HCT116 (cell line): ENCODE results near the gene HMX3. TPM values are rescaled to one million over a fixed set of nuclear protein-coding genes. Genes with fewer than 3 reads are reported as not detected.

ENCODE experiments used
- ATAC-seq: fragments of 200-7000 bp; cut with Tn5 transposase; 2 replicates; pipeline ENCODE4 v1.9.1; 2020; ENCODE audit warnings: mild to moderate bottlenecking, moderate library complexity
- BruUV-seq: library from RNA; stranded (reverse); fragments of 400-500 nt; replicated peaks from 2 replicates; lab custom pipeline; 2021; lab: Mats Ljungman, UMichigan
- CTCF ChIA-PET: fragments of 300-600 bp; sonication (Branson Sonifier 250); formaldehyde crosslinking; loops from one replicate; lab custom pipeline; 2021; ENCODE audit warnings: antibody characterized with exemption; lab: Charles Lee
- POLR2A ChIA-PET: fragments of 300-600, 350-600 bp; sonication (Branson Sonifier 250); formaldehyde crosslinking; loops from one replicate; lab custom pipeline; 2021; ENCODE audit warnings: antibody characterized with exemption; lab: Charles Lee
- RAD21 ChIA-PET, 2 experiments: fragments of 300-600 bp; sonication (Branson Sonifier 250); formaldehyde crosslinking; loops; one replicate each; lab custom pipeline; 2023; ENCODE audit warnings: low total read pairs in 2 of 2; ENCODE audit not compliant: uncharacterized antibody in 2 of 2, unreplicated experiment in 2 of 2, low non-redundant PET in 1 of 2; lab: Charles Lee
- DNase-seq: peaks from one replicate; pipeline ENCODE4 v3.0.0-alpha.2; 2010; ENCODE audit warnings: low read depth, low spot score
- H2AFZ ChIP-seq: fragments of 200-600 bp; shearing (Covaris generic), sonication (generic); 2 replicates; pipeline ENCODE4 v1.6.1; 2017; ENCODE audit warnings: low read depth, mixed run types, mixed read lengths, antibody characterized with exemption, low read length; ENCODE audit not compliant: poor library complexity, severe bottlenecking
- H3K27ac ChIP-seq: 2 replicates; pipeline ENCODE4 v1.5.1; 2012; ENCODE audit warnings: low read depth, low read length
- H3K27me3 ChIP-seq: fragments of 200-600 bp; sonication (generic); 2 replicates; pipeline ENCODE4 v1.6.1; 2016; ENCODE audit warnings: mixed run types, low read length, mixed read lengths; ENCODE audit not compliant: insufficient read depth
- H3K36me3 ChIP-seq, 2 experiments: fragments of 200-500 bp in 1 of 2; fragments of 200-600 bp in 1 of 2; sonication (Bioruptor generic) in 1 of 2; sonication (generic) in 1 of 2; 2 replicates each; pipeline versions ENCODE4 v1.5.1 to v1.6.1; 2014 to 2016; ENCODE audit warnings: low read length in 2 of 2, inconsistent platforms in 1 of 2, mixed read lengths in 1 of 2, mixed run types in 1 of 2; ENCODE audit not compliant: insufficient read depth in 2 of 2, control insufficient read depth in 1 of 2
- H3K4me1 ChIP-seq, 2 experiments: fragments of 200-600 bp in 1 of 2; sonication (generic) in 1 of 2; 2 replicates each; pipeline versions ENCODE4 v1.5.1 to v1.6.1; 2012 to 2017; ENCODE audit warnings: low read length in 2 of 2, inconsistent platforms in 1 of 2, mild to moderate bottlenecking in 1 of 2, mixed read lengths in 1 of 2, mixed run types in 1 of 2, moderate library complexity in 1 of 2; ENCODE audit not compliant: insufficient read depth in 2 of 2, control insufficient read depth in 1 of 2
- H3K4me2 ChIP-seq: fragments of 200-600 bp; sonication (generic); 2 replicates; pipeline ENCODE4 v1.6.1; 2017; ENCODE audit warnings: mixed run types, low read length, mixed read lengths
- H3K4me3 ChIP-seq, 2 experiments: fragments of 200-600 bp in 1 of 2; sonication (generic) in 1 of 2; replicated peaks in 1 of 2; 2 replicates each; pipeline ENCODE4 v1.5.1; 2011 to 2016; ENCODE audit warnings: low read length in 2 of 2, control low read depth in 1 of 2, low read depth in 1 of 2, mild to moderate bottlenecking in 1 of 2, mixed read lengths in 1 of 2, mixed run types in 1 of 2
- H3K79me2 ChIP-seq: fragments of 200-600 bp; sonication (generic); 2 replicates; pipeline ENCODE4 v1.6.1; 2017; ENCODE audit warnings: mild to moderate bottlenecking, mixed run types, low read length, moderate library complexity, mixed read lengths; ENCODE audit not compliant: insufficient read depth
- H3K9ac ChIP-seq: fragments of 200-600 bp; sonication (generic); 2 replicates; pipeline ENCODE4 v1.6.1; 2016; ENCODE audit warnings: low read length, mixed read lengths
- H3K9me2 ChIP-seq: fragments of 200-600 bp; sonication (generic), shearing (Covaris generic); 2 replicates; pipeline ENCODE4 v1.6.1; 2017; ENCODE audit warnings: mixed run types, mild to moderate bottlenecking, moderate library complexity; ENCODE audit not compliant: insufficient read depth
- H3K9me3 ChIP-seq, 2 experiments: fragments of 200-500 bp in 1 of 2; fragments of 200-600 bp in 1 of 2; sonication (Bioruptor generic) in 1 of 2; sonication (generic) in 1 of 2; 2 replicates each; pipeline ENCODE4 v1.6.1; 2014 to 2017; ENCODE audit warnings: low read length in 2 of 2, mixed read lengths in 2 of 2, inconsistent platforms in 1 of 2, low read depth in 1 of 2, mild to moderate bottlenecking in 1 of 2, mixed run types in 1 of 2, moderate library complexity in 1 of 2; ENCODE audit not compliant: control insufficient read depth in 1 of 2, insufficient read depth in 1 of 2
- H4K20me1 ChIP-seq: fragments of 200-600 bp; sonication (generic), shearing (Covaris generic); 2 replicates; pipeline ENCODE4 v1.6.1; 2017; ENCODE audit warnings: mixed run types, mild to moderate bottlenecking, moderate library complexity; ENCODE audit not compliant: insufficient read depth
- EZH2phosphoT487 ChIP-seq: fragments of 200-600 bp; IDR thresholded peaks from 2 replicates; pipeline ENCODE4 v1.6.1; 2018; ENCODE audit warnings: antibody characterized with exemption, borderline replicate concordance
- FOSL1 ChIP-seq: IDR thresholded peaks from 2 replicates; pipeline ENCODE4 v1.6.1; 2012; ENCODE audit warnings: low read depth
- intact Hi-C: fragments of 100-400 bp; cut with micrococcal nuclease; formaldehyde crosslinking; loops from 2 replicates; pipeline ENCODE4 v1.10.0; 2022
- total RNA-seq: library from RNA; stranded (reverse); gene quantifications from one replicate; pipeline ENCODE4 v1.2.1, GENCODE V29; 2021; ENCODE audit not compliant: unreplicated experiment
- TF ChIP-seq, protein P1 (sequence below): IDR thresholded peaks from 2 replicates; pipeline ENCODE4 v1.6.1; 2012; ENCODE audit warnings: low read depth
- TF ChIP-seq, protein P2 (sequence below): IDR thresholded peaks from 2 replicates; pipeline ENCODE4 v1.6.1; 2012

Gene HMX3
- total RNA-seq, 1 experiment from 2014 or later: not detected

DNA sequence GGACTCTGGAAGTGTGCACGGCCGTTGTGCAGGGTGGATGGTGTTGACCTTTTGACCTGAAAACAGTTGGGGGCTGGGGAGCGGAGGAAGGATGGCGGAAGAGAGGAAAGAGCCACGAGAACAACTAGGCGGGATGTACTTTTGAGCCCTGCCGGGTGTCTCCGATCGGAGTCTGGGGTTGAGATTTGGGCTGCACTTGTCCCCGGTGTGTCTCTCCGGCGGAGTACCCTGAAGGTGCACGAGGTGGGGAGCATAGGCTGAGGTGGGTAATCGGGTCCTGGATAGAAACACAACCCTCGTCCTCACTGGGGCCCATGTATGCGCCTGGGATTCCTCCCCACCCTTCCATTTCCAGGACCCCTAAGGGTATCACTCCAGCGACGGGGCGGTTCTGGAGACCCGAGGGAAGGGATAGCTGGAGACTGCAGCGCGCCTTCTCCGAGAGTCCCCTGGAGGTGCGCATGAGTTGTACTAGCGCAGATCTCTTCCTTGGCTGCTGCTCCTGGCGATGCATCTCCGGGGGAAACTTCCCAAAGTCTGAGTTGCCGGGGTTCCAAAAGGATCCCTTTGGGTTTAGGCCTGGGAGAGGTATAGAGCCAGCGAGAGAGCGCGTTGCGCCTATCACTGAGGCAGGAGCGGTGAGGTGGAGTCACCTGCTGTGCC lies 7.5 kb downstream of the HMX3 start:
- no peak overlapping the region for H3K4me3 ChIP-seq
- no peaks in the 10 kb centered on the region for H3K9me3 ChIP-seq
- intact Hi-C loops: no loop called here
- no peaks in the 10 kb centered on the region for H3K79me2 ChIP-seq
- TF ChIP-seq, protein P1, sequence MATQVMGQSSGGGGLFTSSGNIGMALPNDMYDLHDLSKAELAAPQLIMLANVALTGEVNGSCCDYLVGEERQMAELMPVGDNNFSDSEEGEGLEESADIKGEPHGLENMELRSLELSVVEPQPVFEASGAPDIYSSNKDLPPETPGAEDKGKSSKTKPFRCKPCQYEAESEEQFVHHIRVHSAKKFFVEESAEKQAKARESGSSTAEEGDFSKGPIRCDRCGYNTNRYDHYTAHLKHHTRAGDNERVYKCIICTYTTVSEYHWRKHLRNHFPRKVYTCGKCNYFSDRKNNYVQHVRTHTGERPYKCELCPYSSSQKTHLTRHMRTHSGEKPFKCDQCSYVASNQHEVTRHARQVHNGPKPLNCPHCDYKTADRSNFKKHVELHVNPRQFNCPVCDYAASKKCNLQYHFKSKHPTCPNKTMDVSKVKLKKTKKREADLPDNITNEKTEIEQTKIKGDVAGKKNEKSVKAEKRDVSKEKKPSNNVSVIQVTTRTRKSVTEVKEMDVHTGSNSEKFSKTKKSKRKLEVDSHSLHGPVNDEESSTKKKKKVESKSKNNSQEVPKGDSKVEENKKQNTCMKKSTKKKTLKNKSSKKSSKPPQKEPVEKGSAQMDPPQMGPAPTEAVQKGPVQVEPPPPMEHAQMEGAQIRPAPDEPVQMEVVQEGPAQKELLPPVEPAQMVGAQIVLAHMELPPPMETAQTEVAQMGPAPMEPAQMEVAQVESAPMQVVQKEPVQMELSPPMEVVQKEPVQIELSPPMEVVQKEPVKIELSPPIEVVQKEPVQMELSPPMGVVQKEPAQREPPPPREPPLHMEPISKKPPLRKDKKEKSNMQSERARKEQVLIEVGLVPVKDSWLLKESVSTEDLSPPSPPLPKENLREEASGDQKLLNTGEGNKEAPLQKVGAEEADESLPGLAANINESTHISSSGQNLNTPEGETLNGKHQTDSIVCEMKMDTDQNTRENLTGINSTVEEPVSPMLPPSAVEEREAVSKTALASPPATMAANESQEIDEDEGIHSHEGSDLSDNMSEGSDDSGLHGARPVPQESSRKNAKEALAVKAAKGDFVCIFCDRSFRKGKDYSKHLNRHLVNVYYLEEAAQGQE: no peak
- TF ChIP-seq FOSL1: no peak
- TF ChIP-seq, all 23 proteins: peak for 0
- Histone ChIP-seq H3K27me3 (no peaks in the 10 kb centered on the region), H4K20me1 (no peaks in the 10 kb centered on the region), H3K4me1 (peaks cover 5 to 8% of the 10 kb centered on the region in 2 experiments; a peak in 1 of 4 replicates), H3K9me2 (no peaks in the 10 kb centered on the region), H3K9ac (no peak overlapping the region), H3K4me2 (no peak overlapping the region), H2AFZ (no peak overlapping the region), H3K36me3 (no peaks in the 10 kb centered on the region), H3K27ac (no peak overlapping the region)
- CTCF ChIA-PET: no interaction called here
- RAD21 ChIA-PET: no interaction called here
- ATAC-seq: no peak
- DNase-seq: no peak
- POLR2A ChIA-PET: no interaction called here
- BruUV-seq: no TSS peak

DNA sequence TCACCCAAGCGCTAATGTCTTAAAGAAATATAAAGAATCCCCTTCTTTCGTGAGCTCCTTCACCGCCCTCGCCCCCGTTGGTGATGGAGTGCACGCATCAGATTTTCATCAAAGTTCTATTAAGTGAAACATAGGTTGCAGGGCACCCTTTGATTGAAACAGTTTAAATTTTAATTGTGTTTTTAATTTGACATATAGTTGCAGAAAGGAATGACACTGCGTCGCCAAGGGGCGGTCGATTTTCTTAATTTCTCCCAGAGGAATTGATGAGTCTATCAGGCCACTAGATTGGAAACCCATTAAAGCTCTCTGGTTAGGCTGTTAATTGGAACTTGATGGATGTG lies 8.0 kb downstream of the HMX3 start:
- TF ChIP-seq, protein P2, sequence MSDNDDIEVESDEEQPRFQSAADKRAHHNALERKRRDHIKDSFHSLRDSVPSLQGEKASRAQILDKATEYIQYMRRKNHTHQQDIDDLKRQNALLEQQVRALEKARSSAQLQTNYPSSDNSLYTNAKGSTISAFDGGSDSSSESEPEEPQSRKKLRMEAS: no peak
- TF ChIP-seq EZH2phosphoT487: no peak
- H3K9ac ChIP-seq: no peak overlapping the region
- POLR2A ChIA-PET: no interaction called here
- H4K20me1 ChIP-seq: no peaks in the 10 kb centered on the region
- intact Hi-C loops: no loop called here
- no peaks in the 10 kb centered on the region for H3K9me2 ChIP-seq
- RAD21 ChIA-PET: no interaction called here
- BruUV-seq: no TSS peak
- no peak for DNase-seq
- CTCF ChIA-PET: no interaction called here
- no peaks in the 10 kb centered on the region for H3K9me3 ChIP-seq
- H3K4me3 ChIP-seq: no peak overlapping the region
- no peaks in the 10 kb centered on the region for H3K27me3 ChIP-seq
- H3K79me2 ChIP-seq: no peaks in the 10 kb centered on the region
- ATAC-seq: no peak
- no peaks in the 10 kb centered on the region for H3K36me3 ChIP-seq
- H2AFZ ChIP-seq: no peak overlapping the region
- no peak overlapping the region for H3K27ac ChIP-seq
- H3K4me1 ChIP-seq: peaks cover 5 to 8% of the 10 kb centered on the region in 2 experiments; a peak in 1 of 4 replicates
- H3K4me2 ChIP-seq: no peak overlapping the region
